GM12891 (cell line): ENCODE measurements around the gene HIC1.
A peak's percentile ranks its signal among the peaks of the same experiment; 100 is the strongest.

Experiments
- POLR2A ChIP-seq: IDR thresholded peaks from 2 replicates; pipeline ENCODE4 v1.6.1; 2011; ENCODE audit warnings: low read depth, low read length, control low read depth
- TAF1 ChIP-seq: IDR thresholded peaks from 2 replicates; pipeline ENCODE4 v1.6.1; 2011; ENCODE audit warnings: low read depth, low read length, control low read depth

GRCh38 chr17:2065949-2066400 lies 11.1 kb downstream of the HIC1 start:
- TF ChIP-seq POLR2A (peak; percentile 59), TAF1 (no peak)
